ENCODE results near the gene PKP1.

PKP1 gene

GRCh38 chr1:201371792-201372191 is 88.5 kb downstream of the PKP1 start:
- no peaks in the 10 kb centered on the region for H3K9me3 ChIP-seq (replicated peaks in 1 of 2; ENCODE audit: control insufficient read depth in 2 of 2, insufficient read depth in 1 of 2, low read depth in 1 of 2, low read length in 2 of 2)
- H3K79me1 ChIP-seq (ENCODE audit: low read depth, low read length), result peaks cover 2% of the 10 kb centered on the region
- H2AK5ac ChIP-seq (ENCODE audit: low read depth, low read length), result peak overlapping the region; percentile 42
- no peak for DNase-seq (ENCODE audit: low spot score)
- H3K18ac ChIP-seq (ENCODE audit: low read length), result peak overlapping the region; percentile 82
- no peak overlapping the region for H2BK5ac ChIP-seq (ENCODE audit: low read length)
- H3K27me3 ChIP-seq (ENCODE audit: control insufficient read depth in 3 of 3, insufficient read depth in 3 of 3, low read depth in 1 of 3, low read length in 3 of 3), result peaks cover 0 to 45% (median 0%) of the 10 kb centered on the region in 3 experiments
- no peaks in the 10 kb centered on the region for H3K36me3 ChIP-seq (replicated peaks in 1 of 2; ENCODE audit: control insufficient read depth in 2 of 2, insufficient read depth in 2 of 2, low read length in 2 of 2)
- no CpG with 5 or more reads among the region's 6 CpGs for WGBS, 2 donors (ENCODE audit: extremely low coverage in 2 of 2, insufficient read length in 2 of 2, insufficient replicate concordance in 1 of 2)
- no peak overlapping the region for H3K23ac ChIP-seq (ENCODE audit: low read depth, low read length, poor library complexity)
- no peak overlapping the region for H3K27ac ChIP-seq (replicated peaks; ENCODE audit: low read length)
- peak overlapping the region; percentile 31 for H2BK12ac ChIP-seq (ENCODE audit: low read length)
- H2AFZ ChIP-seq (ENCODE audit: low read length), result no peak overlapping the region
- H4K91ac ChIP-seq (ENCODE audit: low read depth, low read length, poor library complexity), result peak overlapping the region; percentile 4
- no peak overlapping the region for H3K9ac ChIP-seq (ENCODE audit: low read depth, low read length, poor library complexity)
- H2BK120ac ChIP-seq (ENCODE audit: low read depth, low read length), result no peak overlapping the region
- H4K8ac ChIP-seq (ENCODE audit: low read depth, low read length), result no peak overlapping the region
- no peak overlapping the region for H2BK15ac ChIP-seq (ENCODE audit: low read length)
- H3K4me3 ChIP-seq (ENCODE audit: low read length in 2 of 2), result no peak overlapping the region
- peaks cover 0 to 35% of the 10 kb centered on the region in 2 donors for H3K4me1 ChIP-seq (ENCODE audit: control insufficient read depth in 2 of 2, insufficient read depth in 1 of 2, low read depth in 1 of 2, low read length in 2 of 2)
- H3K4me2 ChIP-seq (ENCODE audit: insufficient read depth, low read length, poor library complexity, severe bottlenecking), result no peak overlapping the region
- H3K14ac ChIP-seq (ENCODE audit: low read length), result no peak overlapping the region
- H3K4ac ChIP-seq (ENCODE audit: low read length), result no peak overlapping the region

GRCh38 chr1:201374364-201374763 is 91.1 kb downstream of the PKP1 start:
- Histone ChIP-seq H3K36me3 (replicated peaks in 1 of 2; ENCODE audit: control insufficient read depth in 2 of 2, insufficient read depth in 2 of 2, low read length in 2 of 2) (no peaks in the 10 kb centered on the region), H3K9me3 (replicated peaks in 1 of 2; ENCODE audit: control insufficient read depth in 2 of 2, insufficient read depth in 1 of 2, low read depth in 1 of 2, low read length in 2 of 2) (no peaks in the 10 kb centered on the region), H3K18ac (ENCODE audit: low read length) (peak overlapping the region; percentile 90), H3K4me3 (ENCODE audit: low read length in 2 of 2) (no peak overlapping the region), H2BK12ac (ENCODE audit: low read length) (no peak overlapping the region), H4K8ac (ENCODE audit: low read depth, low read length) (no peak overlapping the region), H3K4me2 (ENCODE audit: insufficient read depth, low read length, poor library complexity, severe bottlenecking) (no peak overlapping the region), H4K91ac (ENCODE audit: low read depth, low read length, poor library complexity) (no peak overlapping the region), H3K79me1 (ENCODE audit: low read depth, low read length) (peaks cover 2% of the 10 kb centered on the region), H2BK5ac (ENCODE audit: low read length) (no peak overlapping the region), H3K4me1 (ENCODE audit: control insufficient read depth in 2 of 2, insufficient read depth in 1 of 2, low read depth in 1 of 2, low read length in 2 of 2) (peaks cover 0 to 50% of the 10 kb centered on the region in 2 donors), H2AFZ (ENCODE audit: low read length) (no peak overlapping the region), H2AK5ac (ENCODE audit: low read depth, low read length) (peak overlapping the region; percentile 82), H3K4ac (ENCODE audit: low read length) (no peak overlapping the region), H3K23ac (ENCODE audit: low read depth, low read length, poor library complexity) (no peak overlapping the region), H3K14ac (ENCODE audit: low read length) (no peak overlapping the region), H3K9ac (ENCODE audit: low read depth, low read length, poor library complexity) (no peak overlapping the region), H3K27me3 (ENCODE audit: control insufficient read depth in 3 of 3, insufficient read depth in 3 of 3, low read depth in 1 of 3, low read length in 3 of 3) (peaks cover 0 to 30% (median 0%) of the 10 kb centered on the region in 3 experiments), H3K27ac (replicated peaks; ENCODE audit: low read length) (peak overlapping the region; percentile 3), H2BK120ac (ENCODE audit: low read depth, low read length) (no peak overlapping the region), H2BK15ac (ENCODE audit: low read length) (no peak overlapping the region)
- DNase-seq (ENCODE audit: low spot score), result no peak
- no CpG with 5 or more reads among the region's 7 CpGs for WGBS, 2 donors (ENCODE audit: extremely low coverage in 2 of 2, insufficient read length in 2 of 2, insufficient replicate concordance in 1 of 2)

GRCh38 chr1:201375169-201375568 is 91.9 kb downstream of the PKP1 start:
- H3K9me3 ChIP-seq (replicated peaks in 1 of 2; ENCODE audit: control insufficient read depth in 2 of 2, insufficient read depth in 1 of 2, low read depth in 1 of 2, low read length in 2 of 2), result no peaks in the 10 kb centered on the region
- H3K4me3 ChIP-seq (ENCODE audit: low read length in 2 of 2), result peak overlapping the region in 1 of 2 donors; percentile 23
- peaks cover 0 to 27% (median 0%) of the 10 kb centered on the region in 3 experiments for H3K27me3 ChIP-seq (ENCODE audit: control insufficient read depth in 3 of 3, insufficient read depth in 3 of 3, low read depth in 1 of 3, low read length in 3 of 3)
- peak overlapping the region; percentile 99 for H3K27ac ChIP-seq (replicated peaks; ENCODE audit: low read length)
- no peaks in the 10 kb centered on the region for H3K36me3 ChIP-seq (replicated peaks in 1 of 2; ENCODE audit: control insufficient read depth in 2 of 2, insufficient read depth in 2 of 2, low read length in 2 of 2)
- H4K8ac ChIP-seq (ENCODE audit: low read depth, low read length), result no peak overlapping the region
- peak overlapping the region; percentile 90 for H3K18ac ChIP-seq (ENCODE audit: low read length)
- H2AK5ac ChIP-seq (ENCODE audit: low read depth, low read length), result peak overlapping the region; percentile 82
- H2BK12ac ChIP-seq (ENCODE audit: low read length), result peak overlapping the region; percentile 11
- H3K4ac ChIP-seq (ENCODE audit: low read length), result no peak overlapping the region
- no peak for DNase-seq (ENCODE audit: low spot score)
- H2AFZ ChIP-seq (ENCODE audit: low read length), result no peak overlapping the region
- no peak overlapping the region for H4K91ac ChIP-seq (ENCODE audit: low read depth, low read length, poor library complexity)
- WGBS, 2 donors (ENCODE audit: extremely low coverage in 2 of 2, insufficient read length in 2 of 2, insufficient replicate concordance in 1 of 2), result no CpG with 5 or more reads among the region's 4 CpGs
- peak overlapping the region; percentile 25 for H2BK120ac ChIP-seq (ENCODE audit: low read depth, low read length)
- H3K4me1 ChIP-seq (ENCODE audit: control insufficient read depth in 2 of 2, insufficient read depth in 1 of 2, low read depth in 1 of 2, low read length in 2 of 2), result peaks cover 0 to 50% of the 10 kb centered on the region in 2 donors
- no peak overlapping the region for H3K23ac ChIP-seq (ENCODE audit: low read depth, low read length, poor library complexity)
- H3K4me2 ChIP-seq (ENCODE audit: insufficient read depth, low read length, poor library complexity, severe bottlenecking), result no peak overlapping the region
- H3K9ac ChIP-seq (ENCODE audit: low read depth, low read length, poor library complexity), result no peak overlapping the region
- H2BK15ac ChIP-seq (ENCODE audit: low read length), result peak overlapping the region; percentile 37
- no peak overlapping the region for H3K14ac ChIP-seq (ENCODE audit: low read length)
- H3K79me1 ChIP-seq (ENCODE audit: low read depth, low read length), result peaks cover 2% of the 10 kb centered on the region
- peak overlapping the region; percentile 4 for H2BK5ac ChIP-seq (ENCODE audit: low read length)

- Histone ChIP-seq H3K36me3 (replicated peaks in 1 of 2; ENCODE audit: control insufficient read depth in 2 of 2, insufficient read depth in 2 of 2, low read length in 2 of 2) (no peaks in the 10 kb centered on the region), H3K27me3 (ENCODE audit: control insufficient read depth in 3 of 3, insufficient read depth in 3 of 3, low read depth in 1 of 3, low read length in 3 of 3) (peaks cover 0 to 19% (median 0%) of the 10 kb centered on the region in 3 experiments), H3K4me2 (ENCODE audit: insufficient read depth, low read length, poor library complexity, severe bottlenecking) (peak overlapping the region; percentile 12), H3K4me1 (ENCODE audit: control insufficient read depth in 2 of 2, insufficient read depth in 1 of 2, low read depth in 1 of 2, low read length in 2 of 2) (peaks cover 0 to 48% of the 10 kb centered on the region in 2 donors), H3K4ac (ENCODE audit: low read length) (no peak overlapping the region), H3K18ac (ENCODE audit: low read length) (peak overlapping the region; percentile 96), H2AK5ac (ENCODE audit: low read depth, low read length) (peak overlapping the region; percentile 82), H4K8ac (ENCODE audit: low read depth, low read length) (no peak overlapping the region), H4K91ac (ENCODE audit: low read depth, low read length, poor library complexity) (no peak overlapping the region), H3K14ac (ENCODE audit: low read length) (no peak overlapping the region), H3K4me3 (ENCODE audit: low read length in 2 of 2) (no peak overlapping the region), H3K9me3 (replicated peaks in 1 of 2; ENCODE audit: control insufficient read depth in 2 of 2, insufficient read depth in 1 of 2, low read depth in 1 of 2, low read length in 2 of 2) (no peaks in the 10 kb centered on the region), H3K79me1 (ENCODE audit: low read depth, low read length) (no peaks in the 10 kb centered on the region), H2BK5ac (ENCODE audit: low read length) (peak overlapping the region; percentile 4), H2BK12ac (ENCODE audit: low read length) (no peak overlapping the region), H3K27ac (replicated peaks; ENCODE audit: low read length) (peak overlapping the region; percentile 99), H2AFZ (ENCODE audit: low read length) (no peak overlapping the region), H3K23ac (ENCODE audit: low read depth, low read length, poor library complexity) (no peak overlapping the region), H3K9ac (ENCODE audit: low read depth, low read length, poor library complexity) (no peak overlapping the region), H2BK15ac (ENCODE audit: low read length) (no peak overlapping the region), H2BK120ac (ENCODE audit: low read depth, low read length) (peak overlapping the region; percentile 95)
- DNase-seq (ENCODE audit: low spot score), result no peak
- WGBS, 2 donors (ENCODE audit: extremely low coverage in 2 of 2, insufficient read length in 2 of 2, insufficient replicate concordance in 1 of 2), result no CpG with 5 or more reads among the region's 4 CpGs
These were observed 92.8 kb downstream of the PKP1 start for GRCh38 chr1:201376107-201376463.
